22Rv1 (cell line): Measurements from ENCODE around the gene UNC13C.

Experiments
- CTCF ChIP-seq: fragments of 450-650 bp; IDR thresholded peaks from 2 replicates; pipeline ENCODE4 v1.5.1; 2017; ENCODE audit warnings: mild to moderate bottlenecking
- ZFX ChIP-seq: fragments of 450-650 bp; IDR thresholded peaks from 2 replicates; pipeline ENCODE4 v1.6.1; 2017; ENCODE audit warnings: antibody characterized with exemption, borderline replicate concordance

GRCh38 chr15:54119051-54119450, 140.8 kb downstream of the UNC13C start:
- TF ChIP-seq CTCF (no peak), ZFX (no peak)
